B cell (primary cell): ENCODE measurements around the gene PHF21A. TPM values are rescaled to one million over a fixed set of nuclear protein-coding genes. Genes with fewer than 3 reads are reported as not detected.

Experiments
- ATAC-seq: fragments of 200-7000 bp; cut with Tn5 transposase; one replicate; pipeline ENCODE4 v1.10.0; 2021; ENCODE audit warnings: low read depth, mild to moderate bottlenecking, moderate number of reproducible peaks, moderate library complexity
- CTCF ChIA-PET: fragments of 350-600 bp; sonication (Branson Sonifier 250); formaldehyde crosslinking; loops from one replicate; lab custom pipeline; 2021; ENCODE audit warnings: antibody characterized with exemption, inconsistent platforms; lab: Charles Lee
- POLR2A ChIA-PET: fragments of 350-600 bp; sonication (Branson Sonifier 250); formaldehyde crosslinking; loops from one replicate; lab custom pipeline; 2021; ENCODE audit warnings: antibody characterized with exemption; lab: Charles Lee
- DNase-seq: peaks from one replicate; pipeline ENCODE4 v3.0.0; 2013
- H2AFZ ChIP-seq: 2 replicates; pipeline ENCODE4 v1.6.1; 2012; ENCODE audit warnings: mild to moderate bottlenecking, low read depth, low read length; ENCODE audit not compliant: insufficient read depth, poor library complexity, severe bottlenecking
- H3K27ac ChIP-seq, 2 donors: 1 replicate in 1 of 2; 2 replicates in 1 of 2; pipeline ENCODE4 v1.5.1; 2012 to 2013; ENCODE audit warnings: low read length in 2 of 2, mild to moderate bottlenecking in 2 of 2, moderate library complexity in 1 of 2
- H3K27me3 ChIP-seq, 4 experiments: fragments of 200-600 bp in 1 of 4; sonication (generic) in 1 of 4; replicated peaks in 1 of 4; 1 replicate in 2 of 4; 2 replicates in 2 of 4; pipeline versions ENCODE4 v1.6.1 to v1.7.0; 2013 to 2016; ENCODE audit warnings: low read length in 3 of 4, mild to moderate bottlenecking in 2 of 4, mixed read lengths in 1 of 4, moderate library complexity in 1 of 4; ENCODE audit not compliant: insufficient read depth in 4 of 4, control insufficient read depth in 3 of 4; ENCODE audit errors: control extremely low read depth in 1 of 4
- H3K36me3 ChIP-seq, 2 experiments: replicated peaks in 1 of 2; 1 replicate in 1 of 2; 2 replicates in 1 of 2; pipeline versions ENCODE4 v1.6.1 to v1.7.1; 2013; ENCODE audit warnings: low read length in 1 of 2; ENCODE audit not compliant: insufficient read depth in 2 of 2, control insufficient read depth in 1 of 2; ENCODE audit errors: control extremely low read depth in 1 of 2, extremely low read depth in 1 of 2
- H3K4me1 ChIP-seq, 2 donors: fragments of 200-600 bp in 1 of 2; sonication (generic) in 1 of 2; 1 replicate in 1 of 2; 2 replicates in 1 of 2; pipeline versions ENCODE4 v1.5.1 to v1.6.1; 2013 to 2017; ENCODE audit warnings: low read length in 2 of 2; ENCODE audit not compliant: control insufficient read depth in 2 of 2, insufficient read depth in 2 of 2
- H3K4me2 ChIP-seq: replicated peaks from 2 replicates; pipeline ENCODE3; 2012; ENCODE audit warnings: mild to moderate bottlenecking, low read depth, low read length; ENCODE audit not compliant: poor library complexity, severe bottlenecking
- H3K4me3 ChIP-seq, 5 experiments: fragments of 200-600 bp in 1 of 5; sonication (generic) in 1 of 5; 1 replicate in 3 of 5; 2 replicates in 2 of 5; pipeline versions ENCODE4 v1.5.1 to v1.7.0; 2011 to 2016; ENCODE audit warnings: low read length in 4 of 5, mild to moderate bottlenecking in 4 of 5, low read depth in 2 of 5, control low read depth in 1 of 5, moderate library complexity in 1 of 5; ENCODE audit not compliant: insufficient read depth in 1 of 5; ENCODE audit errors: control extremely low read depth in 1 of 5, extremely low read depth in 1 of 5
- H3K79me2 ChIP-seq: fragments of 200-600 bp; sonication (generic); one replicate; pipeline ENCODE4 v1.6.0; 2016; ENCODE audit warnings: low read length; ENCODE audit not compliant: control insufficient read depth, insufficient read depth
- H3K9ac ChIP-seq: fragments of 200-600 bp; sonication (generic); 2 replicates; pipeline ENCODE4 v1.6.1; 2017; ENCODE audit warnings: mild to moderate bottlenecking, low read length, moderate library complexity
- H3K9me3 ChIP-seq, 3 donors: one replicate each; pipeline versions ENCODE4 v1.6.1 to v1.7.1; 2013; ENCODE audit warnings: low read length in 2 of 3; ENCODE audit not compliant: control insufficient read depth in 2 of 3, insufficient read depth in 1 of 3; ENCODE audit errors: control extremely low read depth in 1 of 3
- H4K20me1 ChIP-seq: 2 replicates; pipeline ENCODE4 v1.6.0; 2012; ENCODE audit warnings: mild to moderate bottlenecking, low read length; ENCODE audit not compliant: insufficient read depth, control insufficient read depth, poor library complexity, severe bottlenecking
- H3K27ac Mint-ChIP-seq: one replicate; pipeline ENCODE4 v1.8.0; 2021; ENCODE audit warnings: mixed read lengths
- H3K27me3 Mint-ChIP-seq: one replicate; pipeline ENCODE4 v1.8.0; 2021; ENCODE audit warnings: mixed read lengths
- H3K4me1 Mint-ChIP-seq: one replicate; pipeline ENCODE4 v1.8.0; 2021; ENCODE audit warnings: mixed read lengths
- H3K4me3 Mint-ChIP-seq: one replicate; pipeline ENCODE4 v1.8.0; 2021; ENCODE audit warnings: mixed read lengths
- H3K9me3 Mint-ChIP-seq: one replicate; pipeline ENCODE4 v1.8.0; 2022; ENCODE audit warnings: mixed read lengths; ENCODE audit not compliant: insufficient read depth
- CTCF ChIP-seq: fragments of 200-600 bp; IDR thresholded peaks from one replicate; pipeline ENCODE4 v1.8.0; 2022; ENCODE audit warnings: antibody characterized with exemption, mild to moderate bottlenecking
- EZH2 ChIP-seq: IDR thresholded peaks from 2 replicates; pipeline ENCODE4 v1.6.1; 2012; ENCODE audit warnings: borderline replicate concordance, low read depth, mild to moderate bottlenecking, moderate library complexity, low read length; ENCODE audit not compliant: insufficient read depth, poor library complexity, severe bottlenecking
- WGBS: methylation state at CpG from one replicate; pipeline ENCODE4 v1.1.5; 2013; ENCODE audit warnings: missing lambda C conversion rate; ENCODE audit not compliant: insufficient coverage; 5-methylcytosine and 5-hydroxymethylcytosine counted together
- intact Hi-C: fragments of 100-400 bp; cut with micrococcal nuclease; formaldehyde crosslinking; loops from one replicate; pipeline ENCODE4 v1.10.0; 2022
- polyA plus RNA-seq: library from polyadenylated mRNA; depleted of rRNA; stranded (reverse); fragments of >200 nt; gene quantifications from 2 replicates; pipeline ENCODE4 v1.2.3, GENCODE V29; 2012
- total RNA-seq, 2 donors: library from RNA; stranded (reverse); fragments of 120-200 nt in 1 of 2; gene quantifications; 1 replicate in 1 of 2; 2 replicates in 1 of 2; pipeline versions ENCODE4 v1.2.3 to v1.2.4, GENCODE V29; 2013 to 2022

The PHF21A gene
- total and polyA plus RNA-seq, 2 donors (not counting 1 experiment from before 2014, with no cell fraction given): 41.9 to 103 TPM

- WGBS: 20% methylated on average over 1 of the region's 2 CpGs
- H3K9me3 Mint-ChIP-seq: no peaks in the 10 kb centered on the region
- Histone ChIP-seq H3K4me1 (peaks cover 1 to 3% of the 10 kb centered on the region in 2 donors), H3K4me2 (no peak overlapping the region), H3K4me3 (no peak overlapping the region), H2AFZ (no peak overlapping the region), H4K20me1 (peaks cover 34% of the 10 kb centered on the region), H3K9me3 (no peaks in the 10 kb centered on the region), H3K79me2 (peaks cover 91% of the 10 kb centered on the region), H3K9ac (no peak overlapping the region), H3K36me3 (no peaks in the 10 kb centered on the region), H3K27ac (no peak overlapping the region), H3K27me3 (no peaks in the 10 kb centered on the region)
- no peak for TF ChIP-seq CTCF
- no peak for TF ChIP-seq EZH2
- DNase-seq (no peak), ATAC-seq (no peak)
- H3K27ac Mint-ChIP-seq: no peak overlapping the region
- no peak overlapping the region for H3K4me3 Mint-ChIP-seq
- no peaks in the 10 kb centered on the region for H3K27me3 Mint-ChIP-seq
- intact Hi-C loops: no loop called here
- CTCF ChIA-PET: no interaction called here
- H3K4me1 Mint-ChIP-seq: peaks cover 23% of the 10 kb centered on the region
- POLR2A ChIA-PET: no interaction called here
These were observed 15.3 kb downstream of the PHF21A start for GRCh38 chr11:46105926-46106325.

- Histone ChIP-seq H3K9me3 (no peaks in the 10 kb centered on the region), H3K27me3 (no peaks in the 10 kb centered on the region), H2AFZ (no peak overlapping the region), H3K27ac (no peak overlapping the region), H3K36me3 (no peaks in the 10 kb centered on the region), H4K20me1 (peaks cover 28% of the 10 kb centered on the region), H3K4me3 (no peak overlapping the region), H3K9ac (no peak overlapping the region), H3K4me2 (no peak overlapping the region), H3K4me1 (peaks cover 8 to 11% of the 10 kb centered on the region in 2 donors), H3K79me2 (peaks cover 91% of the 10 kb centered on the region)
- no peak overlapping the region for H3K4me3 Mint-ChIP-seq
- no peaks in the 10 kb centered on the region for H3K9me3 Mint-ChIP-seq
- intact Hi-C loops: no loop called here
- no peaks in the 10 kb centered on the region for H3K27me3 Mint-ChIP-seq
- 80% methylated on average over 5 of the region's 6 CpGs for WGBS
- CTCF ChIA-PET: interaction anchor here (0.8 to 1.8 kb wide), 3 partner anchors 10 to 99 kb away, joined by 3 to 7 read pairs (median 4); no protein-coding TSS in a partner anchor
- ATAC-seq (no peak), DNase-seq (no peak)
- POLR2A ChIA-PET: no interaction called here
- TF ChIP-seq EZH2 (no peak), CTCF (no peak)
- no peak overlapping the region for H3K27ac Mint-ChIP-seq
- H3K4me1 Mint-ChIP-seq: peaks cover 31% of the 10 kb centered on the region
These were observed 16.1 kb downstream of the PHF21A start for GRCh38 chr11:46105134-46105628.
